Keratinocyte (primary cell): ENCODE results near the gene CTDSPL2. TPM values are rescaled to one million over a fixed set of nuclear protein-coding genes. Genes with fewer than 3 reads are reported as not detected.
"Not testable (repeated sequence)": the region's sequence is repeated elsewhere in the genome, so short reads cannot be mapped to it uniquely, and the experiment has no call there.

Experiments
- DNase-seq: peaks from one replicate; pipeline ENCODE4 v3.0.0-alpha.2; 2011; ENCODE audit warnings: low read depth, missing footprints, low spot score
- FAIRE-seq: peaks from 2 replicates; lab custom pipeline; 2011; peaks lifted over from hg19 to GRCh38; lab: Jason Lieb, UNC
- H2AFZ ChIP-seq: 2 replicates; pipeline ENCODE4 v1.6.0; 2012; ENCODE audit warnings: low read length, control low read depth, inconsistent platforms; ENCODE audit not compliant: control insufficient read depth
- H3K27ac ChIP-seq: 2 replicates; pipeline ENCODE4 v1.5.1; 2011; ENCODE audit warnings: low read length; ENCODE audit not compliant: control insufficient read depth, insufficient read depth
- H3K27me3 ChIP-seq: 3 replicates; pipeline ENCODE4 v1.6.0; 2011; ENCODE audit warnings: low read length; ENCODE audit not compliant: control insufficient read depth, insufficient read depth; ENCODE audit errors: extremely low read depth
- H3K36me3 ChIP-seq, 2 experiments: 2 replicates in 1 of 2; 3 replicates in 1 of 2; pipeline ENCODE4 v1.5.1; 2011; ENCODE audit warnings: low read length in 2 of 2, mild to moderate bottlenecking in 1 of 2; ENCODE audit not compliant: control insufficient read depth in 2 of 2, insufficient read depth in 2 of 2; ENCODE audit errors: extremely low read depth in 1 of 2
- H3K4me1 ChIP-seq: 3 replicates; pipeline ENCODE4 v1.5.1; 2011; ENCODE audit warnings: low read length; ENCODE audit not compliant: control insufficient read depth, insufficient read depth; ENCODE audit errors: extremely low read depth
- H3K4me2 ChIP-seq: 3 replicates; pipeline ENCODE4 v1.6.0; 2011; ENCODE audit warnings: low read depth, low read length; ENCODE audit not compliant: control insufficient read depth, insufficient read depth; ENCODE audit errors: extremely low read depth
- H3K4me3 ChIP-seq, 3 experiments: fragments of 200-600 bp in 1 of 3; sonication (generic) in 1 of 3; 2 replicates in 2 of 3; 3 replicates in 1 of 3; pipeline ENCODE4 v1.5.1; 2011 to 2016; ENCODE audit warnings: low read length in 3 of 3, mild to moderate bottlenecking in 3 of 3, control low read depth in 2 of 3, inconsistent platforms in 1 of 3, low read depth in 1 of 3, mixed read lengths in 1 of 3, mixed run types in 1 of 3, moderate library complexity in 1 of 3; ENCODE audit not compliant: control insufficient read depth in 2 of 3, insufficient read depth in 2 of 3; ENCODE audit errors: extremely low read depth in 1 of 3
- H3K79me2 ChIP-seq: 2 replicates; pipeline ENCODE4 v1.6.0; 2012; ENCODE audit warnings: low read length; ENCODE audit not compliant: control insufficient read depth, insufficient read depth
- H3K9ac ChIP-seq: 3 replicates; pipeline ENCODE4 v1.6.0; 2011; ENCODE audit warnings: low read length; ENCODE audit not compliant: control insufficient read depth, insufficient read depth; ENCODE audit errors: extremely low read depth
- H3K9me1 ChIP-seq: 3 replicates; pipeline ENCODE4 v1.6.0; 2011; ENCODE audit warnings: low read length; ENCODE audit not compliant: control insufficient read depth, insufficient read depth; ENCODE audit errors: extremely low read depth
- H3K9me3 ChIP-seq: 2 replicates; pipeline ENCODE4 v1.5.1; 2012; ENCODE audit warnings: low read depth, low read length; ENCODE audit not compliant: control insufficient read depth
- H4K20me1 ChIP-seq: 3 replicates; pipeline ENCODE4 v1.6.0; 2011; ENCODE audit warnings: low read length; ENCODE audit not compliant: control insufficient read depth, insufficient read depth; ENCODE audit errors: extremely low read depth
- EZH2 ChIP-seq: IDR thresholded peaks from one replicate; pipeline ENCODE4 v1.6.1; 2012; ENCODE audit warnings: inconsistent platforms, mild to moderate bottlenecking, low read length, moderate library complexity
- dilution Hi-C: fragments of 300-500 bp; cut with MboI; formaldehyde crosslinking; loops from one replicate; pipeline ENCODE4 v1.7.0; 2020; ENCODE audit warnings: low sequenced_read_pairs; ENCODE audit not compliant: extremely low pct_ligation_motif_present
- polyA plus RNA-seq, 5 experiments: library from polyadenylated mRNA; depleted of rRNA in 3 of 5; stranded (reverse) in 3 of 5; stranded (forward) in 1 of 5; unstranded in 1 of 5; fragments of >200 nt; gene quantifications; 1 replicate in 1 of 5; 2 replicates in 3 of 5; 3 replicates in 1 of 5; pipeline versions ENCODE4 v1.2.1 to v1.2.3, GENCODE V29; 2011 to 2012; ENCODE audit warnings: missing spikeins in 2 of 5, low read depth in 1 of 5, low replicate concordance in 1 of 5
- TF ChIP-seq, protein P1 (sequence below), 3 experiments: IDR thresholded peaks in 1 of 3; conservative IDR thresholded peaks in 1 of 3; optimal IDR thresholded peaks in 1 of 3; 2 replicates in 2 of 3; 3 replicates in 1 of 3; pipeline versions ENCODE3 to v1.5.1; 2011; ENCODE audit warnings: low read length in 3 of 3, mild to moderate bottlenecking in 3 of 3, moderate library complexity in 2 of 3, control low read depth in 1 of 3, inconsistent platforms in 1 of 3; ENCODE audit not compliant: insufficient read depth in 2 of 3; ENCODE audit errors: extremely low read depth in 1 of 3

CTDSPL2 gene
- polyA plus RNA-seq, 1 donor (not counting 4 experiments of a cell fraction or from before 2014, with no cell fraction given) = 19.2 TPM

DNA sequence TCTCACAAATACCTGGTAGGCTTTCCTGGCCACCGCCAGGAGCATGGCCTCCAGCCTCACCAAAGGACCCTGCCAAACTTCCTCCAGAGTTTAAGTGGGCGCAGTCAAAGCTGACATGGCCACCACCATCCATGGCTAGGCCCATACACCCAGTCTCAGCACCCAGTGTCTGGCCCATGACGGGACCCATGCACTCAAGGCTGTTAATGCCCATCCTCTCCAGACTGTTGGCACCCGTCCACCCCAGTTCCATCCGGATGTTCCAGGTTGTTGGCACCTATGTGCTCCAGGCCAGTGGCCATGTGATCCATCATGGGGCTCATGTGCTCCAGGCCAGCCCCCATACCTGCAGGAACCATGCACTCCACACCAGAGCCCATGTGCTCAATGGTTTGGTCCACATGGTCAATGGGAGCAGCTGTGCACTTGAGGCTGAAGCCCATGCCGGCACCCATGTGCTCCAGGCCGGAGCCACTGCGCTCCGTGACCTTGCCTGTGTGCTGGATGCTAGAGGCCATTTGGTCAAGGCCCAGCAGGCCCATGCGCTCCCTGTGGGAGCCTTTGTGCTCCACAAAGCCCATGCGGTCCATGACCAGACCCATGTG lies 20.4 kb downstream of the CTDSPL2 start:
- dilution Hi-C loops = no loop called here

DNA sequence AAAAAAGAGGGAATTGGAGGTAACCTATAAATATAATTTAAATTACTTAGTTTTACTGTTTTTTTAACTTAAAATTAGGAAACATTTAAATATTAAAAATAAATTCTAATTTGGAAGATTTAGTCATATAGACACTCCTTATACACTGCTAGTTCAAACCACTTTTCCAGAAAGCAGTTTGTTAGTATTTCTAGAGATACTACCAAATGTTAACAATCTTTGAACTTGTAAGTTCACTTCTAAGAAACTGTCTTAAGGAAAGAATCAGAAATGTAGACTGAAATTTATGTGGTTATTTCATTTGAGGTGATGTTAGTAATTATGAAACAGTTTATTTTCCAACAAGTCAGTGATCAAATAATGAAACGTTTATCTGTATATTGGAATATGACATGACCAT lies 22.7 kb downstream of the CTDSPL2 start:
- Histone ChIP-seq H3K9ac (no peak overlapping the region), H3K9me3 (no peaks in the 10 kb centered on the region), H3K9me1 (no peaks in the 10 kb centered on the region), H3K36me3 (no peaks in the 10 kb centered on the region), H2AFZ (no peak overlapping the region), H4K20me1 (no peaks in the 10 kb centered on the region), H3K4me3 (no peak overlapping the region), H3K27me3 (no peaks in the 10 kb centered on the region), H3K4me2 (no peak overlapping the region), H3K4me1 (no peaks in the 10 kb centered on the region), H3K79me2 (peaks cover 60% of the 10 kb centered on the region), H3K27ac (no peak overlapping the region)
- no peak for TF ChIP-seq EZH2
- TF ChIP-seq, protein P1, sequence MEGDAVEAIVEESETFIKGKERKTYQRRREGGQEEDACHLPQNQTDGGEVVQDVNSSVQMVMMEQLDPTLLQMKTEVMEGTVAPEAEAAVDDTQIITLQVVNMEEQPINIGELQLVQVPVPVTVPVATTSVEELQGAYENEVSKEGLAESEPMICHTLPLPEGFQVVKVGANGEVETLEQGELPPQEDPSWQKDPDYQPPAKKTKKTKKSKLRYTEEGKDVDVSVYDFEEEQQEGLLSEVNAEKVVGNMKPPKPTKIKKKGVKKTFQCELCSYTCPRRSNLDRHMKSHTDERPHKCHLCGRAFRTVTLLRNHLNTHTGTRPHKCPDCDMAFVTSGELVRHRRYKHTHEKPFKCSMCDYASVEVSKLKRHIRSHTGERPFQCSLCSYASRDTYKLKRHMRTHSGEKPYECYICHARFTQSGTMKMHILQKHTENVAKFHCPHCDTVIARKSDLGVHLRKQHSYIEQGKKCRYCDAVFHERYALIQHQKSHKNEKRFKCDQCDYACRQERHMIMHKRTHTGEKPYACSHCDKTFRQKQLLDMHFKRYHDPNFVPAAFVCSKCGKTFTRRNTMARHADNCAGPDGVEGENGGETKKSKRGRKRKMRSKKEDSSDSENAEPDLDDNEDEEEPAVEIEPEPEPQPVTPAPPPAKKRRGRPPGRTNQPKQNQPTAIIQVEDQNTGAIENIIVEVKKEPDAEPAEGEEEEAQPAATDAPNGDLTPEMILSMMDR (optimal IDR thresholded peaks at IDR 0.05 in 1 of 3, IDR thresholded peaks at IDR 0.05 in 1 of 3, conservative IDR thresholded peaks at IDR 0.05 in 1 of 3; ENCODE audit: extremely low read depth in 1 of 3, insufficient read depth in 2 of 3, low read length in 3 of 3) = no peak
- dilution Hi-C loops = no loop called here
- DNase-seq = no peak
- FAIRE-seq = no peak

More for the DNA sequence above, 20.4 kb downstream of the CTDSPL2 start:
- no peaks in the 10 kb centered on the region for H4K20me1 ChIP-seq
- H3K4me1 ChIP-seq = no peaks in the 10 kb centered on the region
- H3K79me2 ChIP-seq = peaks cover 73% of the 10 kb centered on the region
- H2AFZ ChIP-seq = no peak overlapping the region
- H3K9ac ChIP-seq = no peak overlapping the region
- no peak for TF ChIP-seq EZH2
- TF ChIP-seq, protein P1 (optimal IDR thresholded peaks at IDR 0.05 in 1 of 3, IDR thresholded peaks at IDR 0.05 in 1 of 3, conservative IDR thresholded peaks at IDR 0.05 in 1 of 3; ENCODE audit: extremely low read depth in 1 of 3, insufficient read depth in 2 of 3, low read length in 3 of 3) = no peak
- no peaks in the 10 kb centered on the region for H3K36me3 ChIP-seq
- no peaks in the 10 kb centered on the region for H3K27me3 ChIP-seq
- H3K9me1 ChIP-seq = no peaks in the 10 kb centered on the region
- no peak overlapping the region for H3K27ac ChIP-seq
- DNase-seq (no peak), FAIRE-seq (no peak)
- H3K4me2 ChIP-seq = no peak overlapping the region
- no peak overlapping the region for H3K4me3 ChIP-seq
- no peaks in the 10 kb centered on the region for H3K9me3 ChIP-seq

DNA sequence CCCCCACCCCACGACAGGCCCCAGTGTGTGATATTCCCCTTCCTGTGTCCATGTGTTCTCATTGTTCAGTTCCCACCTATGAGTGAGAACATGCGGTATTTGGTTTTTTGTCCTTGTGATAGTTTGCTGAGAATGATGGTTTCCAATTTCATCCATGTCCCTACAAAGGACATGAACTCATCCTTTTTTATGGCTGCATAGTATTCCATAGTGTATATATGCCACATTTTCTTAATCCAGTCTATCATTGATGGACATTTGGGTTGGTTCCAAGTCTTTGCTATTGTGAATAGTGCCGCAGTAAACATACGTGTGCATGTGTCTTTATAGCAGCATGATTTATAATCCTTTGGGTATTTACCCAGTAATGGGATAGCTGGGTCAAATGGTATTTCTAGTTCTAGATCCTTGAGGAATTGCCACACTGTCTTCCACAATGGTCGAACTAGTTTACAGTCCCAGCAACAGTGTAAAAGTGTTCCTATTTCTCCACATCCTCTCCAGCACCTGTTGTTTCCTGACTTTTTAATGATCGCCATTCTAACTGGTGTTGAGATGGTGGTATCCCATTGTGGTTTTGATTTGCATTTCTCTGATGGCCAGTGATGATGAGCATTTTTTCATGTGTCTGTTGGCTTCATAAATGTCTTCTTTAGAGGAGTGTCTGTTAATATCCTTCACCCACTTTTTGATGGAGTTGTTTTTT lies 26.3 kb downstream of the CTDSPL2 start:
- H3K36me3 ChIP-seq, H3K9me1 ChIP-seq, H3K9ac ChIP-seq, H3K4me1 ChIP-seq, H3K27me3 ChIP-seq, H2AFZ ChIP-seq, H3K9me3 ChIP-seq, H4K20me1 ChIP-seq, dilution Hi-C loops, DNase-seq, H3K4me2 ChIP-seq, H3K4me3 ChIP-seq, H3K27ac ChIP-seq, FAIRE-seq: not testable (repeated sequence)
- H3K79me2 ChIP-seq = peaks cover 49% of the 10 kb centered on the region
